Measurements from ENCODE around the gene CA10. TPM values are rescaled to one million over a fixed set of nuclear protein-coding genes. Genes with fewer than 3 reads are reported as not detected.

CA10 gene
- total RNA-seq, 3 donors from 2014 or later = 0.46 to 1.2 (median 0.64) TPM

- Histone ChIP-seq H3K36me3 (ENCODE audit: low read depth) (no peaks in the 10 kb centered on the region), H3K9me3 (no peaks in the 10 kb centered on the region), H3K4me3 (no peak overlapping the region), H3K4me1 (ENCODE audit: low read depth) (no peaks in the 10 kb centered on the region)
- DNase-seq = no peak
- TF ChIP-seq CTCF (IDR thresholded peaks at IDR 0.05) = no peak
- ATAC-seq = no peak
- intact Hi-C loops (cut with DNase I, micrococcal nuclease) = no loop called here
Measured at GRCh38 chr17:51935477-51935876, 223.0 kb downstream of the CA10 start.

DNA sequence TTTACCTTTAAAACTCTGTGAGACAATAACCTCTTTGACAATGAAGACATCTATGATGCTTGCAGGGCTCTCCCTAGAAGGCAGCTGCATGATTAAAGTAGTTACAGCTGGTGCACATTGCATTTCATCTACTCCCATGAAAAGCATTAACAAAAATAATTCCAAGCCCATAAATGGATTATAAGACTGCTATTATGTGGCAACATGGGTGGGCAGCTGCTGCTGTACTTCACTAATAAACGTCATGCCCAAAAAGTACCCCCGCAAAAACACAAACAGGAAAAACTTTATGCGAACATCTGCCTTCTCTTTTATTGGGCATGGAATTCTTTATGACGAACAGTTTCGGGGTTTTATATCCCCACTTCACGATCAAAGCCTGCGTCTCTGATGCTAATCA is 224.9 kb downstream of the CA10 start:
- intact Hi-C loops (cut with DNase I, micrococcal nuclease) = no loop called here
- Histone ChIP-seq H3K36me3 (ENCODE audit: low read depth) (no peaks in the 10 kb centered on the region), H3K4me3 (no peak overlapping the region), H3K9me3 (no peaks in the 10 kb centered on the region), H3K4me1 (ENCODE audit: low read depth) (no peaks in the 10 kb centered on the region)
- ATAC-seq = no peak
- no peak for TF ChIP-seq CTCF (IDR thresholded peaks at IDR 0.05)
- DNase-seq = no peak

DNA sequence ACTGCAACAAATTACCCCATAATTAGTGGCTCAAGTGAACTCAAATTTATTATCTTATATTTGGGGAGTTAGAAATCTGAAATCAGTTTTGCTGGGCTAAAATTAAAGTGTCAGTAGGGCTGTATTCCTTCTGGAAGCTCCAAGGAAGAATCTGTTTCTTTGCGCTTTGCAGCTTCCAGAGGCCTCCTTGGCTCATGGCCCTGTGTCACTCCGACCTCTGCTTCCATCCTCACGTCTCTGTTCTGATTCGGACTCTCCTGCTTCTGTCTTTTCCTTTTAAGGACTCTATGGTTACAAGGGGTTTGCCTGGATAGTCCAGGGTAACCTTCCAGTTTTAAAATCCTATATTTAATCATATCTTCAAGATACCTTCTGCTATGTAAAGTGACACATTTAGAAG is 232.1 kb downstream of the CA10 start:
- no peaks in the 10 kb centered on the region for H3K9me3 ChIP-seq
- DNase-seq (no peak), ATAC-seq (no peak)
- no peak overlapping the region for H3K4me3 ChIP-seq
- intact Hi-C loops (cut with DNase I, micrococcal nuclease) = no loop called here
- no peaks in the 10 kb centered on the region for H3K4me1 ChIP-seq (ENCODE audit: low read depth)
- TF ChIP-seq CTCF (IDR thresholded peaks at IDR 0.05) = no peak
- no peaks in the 10 kb centered on the region for H3K36me3 ChIP-seq (ENCODE audit: low read depth)

DNA sequence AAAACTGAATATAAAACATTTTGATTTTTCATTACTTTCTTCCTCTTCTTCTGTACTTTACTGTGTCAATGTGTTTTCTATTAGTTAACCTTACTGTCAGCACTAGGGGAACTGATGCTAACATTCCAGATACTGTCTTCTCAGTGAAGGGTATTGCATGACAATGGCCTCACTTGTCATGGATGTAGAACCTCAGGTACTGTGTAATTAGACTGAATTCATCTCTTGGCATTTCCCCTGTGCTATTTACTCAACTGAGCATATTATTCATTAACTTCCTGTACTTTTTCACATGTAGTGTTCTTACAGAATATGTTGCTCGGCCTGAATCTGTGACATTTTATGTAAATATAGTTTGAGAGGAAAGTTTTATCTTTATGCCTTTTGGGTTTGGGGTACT is 237.0 kb downstream of the CA10 start:
- intact Hi-C loops (cut with DNase I, micrococcal nuclease) = no loop called here
- Histone ChIP-seq H3K36me3 (ENCODE audit: low read depth) (no peaks in the 10 kb centered on the region), H3K9me3 (no peaks in the 10 kb centered on the region), H3K4me1 (ENCODE audit: low read depth) (no peaks in the 10 kb centered on the region), H3K4me3 (no peak overlapping the region)
- TF ChIP-seq CTCF (IDR thresholded peaks at IDR 0.05) = no peak
- DNase-seq = no peak
- ATAC-seq = no peak

DNA sequence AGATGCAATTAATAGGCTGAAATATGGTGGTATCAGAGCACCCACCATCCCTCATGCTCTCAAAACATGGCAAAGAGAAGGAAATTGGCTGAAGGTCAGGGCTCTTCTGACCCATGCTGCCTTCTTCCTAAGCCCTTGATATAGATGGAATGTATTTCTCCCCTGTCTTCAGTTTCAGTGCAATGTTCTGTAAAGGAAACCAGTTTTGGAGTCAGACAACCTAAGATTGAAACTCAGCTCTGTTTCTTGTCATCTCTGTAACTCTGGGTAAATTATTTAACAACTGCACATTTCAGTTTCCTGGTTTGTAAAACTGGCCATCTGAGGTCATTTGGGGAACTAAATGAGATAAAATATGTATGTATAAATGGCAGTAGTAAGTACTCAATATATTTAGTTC is 243.9 kb downstream of the CA10 start:
- no peaks in the 10 kb centered on the region for H3K9me3 ChIP-seq
- no peak for TF ChIP-seq CTCF (IDR thresholded peaks at IDR 0.05)
- intact Hi-C loops (cut with DNase I, micrococcal nuclease) = no loop called here
- ATAC-seq (no peak), DNase-seq (no peak)
- H3K4me1 ChIP-seq (ENCODE audit: low read depth) = no peaks in the 10 kb centered on the region
- H3K36me3 ChIP-seq (ENCODE audit: low read depth) = no peaks in the 10 kb centered on the region
- no peak overlapping the region for H3K4me3 ChIP-seq

GRCh38 chr17:51913491-51914205 is 244.9 kb downstream of the CA10 start:
- H3K36me3 ChIP-seq (ENCODE audit: low read depth) = no peaks in the 10 kb centered on the region

More at GRCh38 chr17:51913491-51914205, 244.9 kb downstream of the CA10 start:
- Histone ChIP-seq H3K4me3 (no peak overlapping the region), H3K4me1 (ENCODE audit: low read depth) (no peaks in the 10 kb centered on the region), H3K9me3 (no peaks in the 10 kb centered on the region)
- TF ChIP-seq CTCF (IDR thresholded peaks at IDR 0.05) = no peak
- no peak for DNase-seq
- ATAC-seq = no peak
- intact Hi-C loops (cut with DNase I, micrococcal nuclease) = no loop called here
